ENCODE data around the gene CTIF. TPM values are rescaled to one million over a fixed set of nuclear protein-coding genes. Genes with fewer than 3 reads are reported as not detected.

CTIF gene
- total RNA-seq, 2 experiments from 2014 or later = 3.2 to 3.5 TPM

DNA sequence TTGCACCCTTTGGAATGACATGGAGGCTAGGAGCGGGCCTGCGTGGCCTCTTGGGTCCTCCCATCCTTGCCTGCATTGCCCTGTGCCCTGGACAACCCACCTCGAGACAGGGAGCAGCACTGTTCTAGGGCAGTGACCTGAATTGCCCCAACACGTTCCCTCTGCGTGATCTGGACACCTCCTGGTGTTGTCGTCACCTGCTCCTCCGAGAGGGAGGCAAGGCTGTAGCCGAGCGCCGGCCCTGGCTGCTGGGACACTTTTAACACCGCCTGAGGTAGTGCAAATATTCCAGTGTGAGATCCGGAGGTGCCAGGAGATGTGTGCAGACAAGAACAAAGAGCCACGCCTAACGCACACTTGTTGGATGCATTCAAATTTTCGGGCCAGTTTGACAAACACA lies 280.4 kb downstream of the CTIF start:
- Mint-ChIP-seq H3K27me3 (no peaks in the 10 kb centered on the region), H3K36me3 (ENCODE audit: low read depth) (no peaks in the 10 kb centered on the region), H3K9me3 (no peaks in the 10 kb centered on the region), H3K4me1 (ENCODE audit: low read depth) (peaks cover 42% of the 10 kb centered on the region), H3K27ac (no peak overlapping the region), H3K4me3 (no peak overlapping the region)
- TF ChIP-seq, protein P1, sequence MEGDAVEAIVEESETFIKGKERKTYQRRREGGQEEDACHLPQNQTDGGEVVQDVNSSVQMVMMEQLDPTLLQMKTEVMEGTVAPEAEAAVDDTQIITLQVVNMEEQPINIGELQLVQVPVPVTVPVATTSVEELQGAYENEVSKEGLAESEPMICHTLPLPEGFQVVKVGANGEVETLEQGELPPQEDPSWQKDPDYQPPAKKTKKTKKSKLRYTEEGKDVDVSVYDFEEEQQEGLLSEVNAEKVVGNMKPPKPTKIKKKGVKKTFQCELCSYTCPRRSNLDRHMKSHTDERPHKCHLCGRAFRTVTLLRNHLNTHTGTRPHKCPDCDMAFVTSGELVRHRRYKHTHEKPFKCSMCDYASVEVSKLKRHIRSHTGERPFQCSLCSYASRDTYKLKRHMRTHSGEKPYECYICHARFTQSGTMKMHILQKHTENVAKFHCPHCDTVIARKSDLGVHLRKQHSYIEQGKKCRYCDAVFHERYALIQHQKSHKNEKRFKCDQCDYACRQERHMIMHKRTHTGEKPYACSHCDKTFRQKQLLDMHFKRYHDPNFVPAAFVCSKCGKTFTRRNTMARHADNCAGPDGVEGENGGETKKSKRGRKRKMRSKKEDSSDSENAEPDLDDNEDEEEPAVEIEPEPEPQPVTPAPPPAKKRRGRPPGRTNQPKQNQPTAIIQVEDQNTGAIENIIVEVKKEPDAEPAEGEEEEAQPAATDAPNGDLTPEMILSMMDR (IDR thresholded peaks at IDR 0.05) = no peak
- ChIA-PET POLR2A (interaction anchor here (1.6 to 2.2 kb wide), 2 partner anchors 15 to 18 kb away, joined by 4 to 9 read pairs; no protein-coding TSS in a partner anchor), CTCF (no interaction called here)
- ATAC-seq = no peak
- no peak for DNase-seq
- intact Hi-C loops (cut with micrococcal nuclease) = no loop called here

DNA sequence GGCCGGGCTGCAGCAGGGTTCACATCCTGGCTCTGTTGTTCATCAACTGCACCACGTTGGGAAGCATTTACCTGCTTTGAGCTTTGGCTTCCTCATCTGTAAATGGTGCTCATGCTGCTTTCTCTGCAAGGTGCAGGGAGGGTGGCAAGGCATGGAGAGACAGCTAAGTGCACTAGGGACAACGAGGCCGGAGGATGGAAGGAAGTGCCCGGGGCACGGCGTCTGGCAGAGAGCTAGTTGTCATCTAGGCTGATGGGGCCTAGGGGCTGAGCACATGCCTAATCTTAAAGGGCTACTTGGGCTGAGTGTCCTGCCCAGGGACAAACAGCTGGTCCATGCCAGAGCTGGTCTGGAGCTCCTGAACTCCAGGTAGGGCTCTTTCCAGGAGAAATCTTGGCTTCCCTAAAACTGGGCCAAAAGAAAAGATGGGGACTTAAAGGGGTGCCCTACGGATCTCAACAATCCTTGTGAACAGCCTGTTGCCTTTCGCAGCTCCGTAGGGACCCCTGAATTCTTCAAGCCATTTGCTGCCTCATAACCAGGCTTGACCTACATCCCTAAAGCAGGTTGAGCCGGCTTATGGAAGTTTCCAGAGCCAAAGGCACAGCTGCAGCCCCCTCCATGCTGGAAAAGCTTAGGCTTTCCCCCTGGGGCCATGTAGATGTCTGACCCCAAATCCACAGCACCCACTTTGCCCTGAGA lies 281.1 kb downstream of the CTIF start:
- POLR2A ChIA-PET = interaction anchor here (1.6 to 2.2 kb wide), 3 partner anchors 13 to 18 kb away, joined by 4 to 9 read pairs (median 5); no protein-coding TSS in a partner anchor
- Mint-ChIP-seq H3K27ac (peak overlapping the region; percentile 66), H3K4me1 (ENCODE audit: low read depth) (peaks cover 35% of the 10 kb centered on the region), H3K4me3 (no peak overlapping the region), H3K36me3 (ENCODE audit: low read depth) (no peaks in the 10 kb centered on the region), H3K9me3 (no peaks in the 10 kb centered on the region), H3K27me3 (no peaks in the 10 kb centered on the region)
- TF ChIP-seq, protein P1 (IDR thresholded peaks at IDR 0.05) = no peak
- CTCF ChIA-PET = interaction anchor here (1.4 kb wide), 1 partner anchor 35 kb away, joined by 3 read pairs; no protein-coding TSS in a partner anchor
- no peak for ATAC-seq
- intact Hi-C loops (cut with micrococcal nuclease) = no loop called here
- no peak for DNase-seq

DNA sequence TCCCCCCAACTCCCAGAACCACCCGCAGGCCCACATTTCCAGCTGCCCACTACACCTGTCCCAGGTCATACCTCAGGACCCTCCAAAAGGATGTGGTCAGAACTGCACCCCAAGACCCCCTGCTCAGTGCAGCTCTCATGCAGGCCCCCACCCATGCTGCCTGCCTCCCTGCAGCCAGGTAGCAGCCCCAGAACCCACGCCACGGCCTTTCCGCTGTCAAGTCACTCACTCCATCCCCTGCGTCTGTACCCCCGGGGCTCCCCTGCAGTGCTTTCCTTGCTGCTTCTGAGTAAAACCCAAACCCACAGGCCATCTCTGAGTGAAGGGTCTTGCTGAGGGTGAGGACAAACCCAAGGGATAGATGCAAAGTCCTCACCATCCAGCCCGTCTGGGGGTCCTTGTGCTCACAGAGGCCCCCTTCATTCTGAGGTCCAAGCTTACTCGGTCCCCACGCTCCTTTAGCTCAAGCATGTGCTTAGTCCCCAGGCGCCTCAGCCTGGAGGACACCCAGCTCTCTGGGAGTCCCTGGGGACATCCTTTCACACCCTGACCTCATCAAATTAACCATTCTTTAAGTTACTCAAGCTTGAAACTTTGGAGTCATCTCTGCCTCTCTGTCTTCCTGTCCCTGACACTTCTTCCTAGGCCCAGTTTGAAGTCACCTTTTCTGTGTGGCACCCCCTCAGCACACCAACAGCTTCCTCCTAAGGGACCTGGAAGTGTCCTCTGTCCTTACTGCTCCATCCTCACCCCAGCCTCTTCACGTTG lies 281.8 kb downstream of the CTIF start:
- H3K9me3 Mint-ChIP-seq = no peaks in the 10 kb centered on the region
- no peaks in the 10 kb centered on the region for H3K36me3 Mint-ChIP-seq (ENCODE audit: low read depth)
- intact Hi-C loops (cut with micrococcal nuclease) = no loop called here
- H3K4me1 Mint-ChIP-seq (ENCODE audit: low read depth) = peaks cover 28% of the 10 kb centered on the region
- CTCF ChIA-PET = interaction anchor here (1.4 kb wide), 1 partner anchor 35 kb away, joined by 3 read pairs; no protein-coding TSS in a partner anchor
- ATAC-seq (peak; percentile 92), DNase-seq (peak; percentile 60)
- H3K4me3 Mint-ChIP-seq = no peak overlapping the region
- POLR2A ChIA-PET = interaction anchor here (0.7 to 2.2 kb wide), 4 partner anchors 12 to 21 kb away, joined by 3 to 9 read pairs (median 4); no protein-coding TSS in a partner anchor
- peak overlapping the region; percentile 66 for H3K27ac Mint-ChIP-seq
- TF ChIP-seq, protein P1 (IDR thresholded peaks at IDR 0.05) = no peak
- H3K27me3 Mint-ChIP-seq = no peaks in the 10 kb centered on the region

DNA sequence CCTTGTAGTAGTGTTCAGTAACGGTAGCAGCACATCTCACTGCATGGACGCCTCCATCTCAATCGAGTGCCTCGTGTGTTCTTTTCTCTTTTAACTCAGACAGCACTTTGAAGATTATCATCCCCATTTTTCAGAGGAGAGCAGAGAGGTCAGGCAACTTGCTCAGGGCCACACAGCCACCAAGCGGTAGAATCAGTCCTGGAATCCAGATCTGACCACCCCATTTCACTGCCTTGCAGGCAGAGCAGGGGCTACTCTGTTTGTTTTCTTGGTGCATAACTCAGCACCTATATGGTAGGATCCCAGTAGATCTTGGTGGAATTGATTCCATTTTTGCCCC lies 282.4 kb downstream of the CTIF start:
- H3K36me3 Mint-ChIP-seq (ENCODE audit: low read depth) = no peaks in the 10 kb centered on the region
- H3K9me3 Mint-ChIP-seq = no peaks in the 10 kb centered on the region
- H3K27me3 Mint-ChIP-seq = no peaks in the 10 kb centered on the region
- ATAC-seq (no peak), DNase-seq (no peak)
- H3K27ac Mint-ChIP-seq = peak overlapping the region; percentile 66
- TF ChIP-seq, protein P1 (IDR thresholded peaks at IDR 0.05) = no peak
- no peak overlapping the region for H3K4me3 Mint-ChIP-seq
- peaks cover 22% of the 10 kb centered on the region for H3K4me1 Mint-ChIP-seq (ENCODE audit: low read depth)
- POLR2A ChIA-PET = interaction anchor here (0.7 to 2.2 kb wide), 3 partner anchors 11 to 22 kb away, joined by 3 to 9 read pairs (median 5); no protein-coding TSS in a partner anchor
- intact Hi-C loops (cut with micrococcal nuclease) = no loop called here
- CTCF ChIA-PET = no interaction called here
